ENCODE results near the gene HNF4A.
"Not testable (repeated sequence)": the region's sequence is repeated elsewhere in the genome, so short reads cannot be mapped to it uniquely, and the experiment has no call there.

Gene HNF4A

GRCh38 chr20:44355498-44356352 lies at the start of gene HNF4A:
Gene HNF4A (plus strand): TSS chr20:44355699. CDS start chr20:44355805, 106 bp downstream.
- DNase-seq (ENCODE audit: low spot score): peak; percentile 78

DNA sequence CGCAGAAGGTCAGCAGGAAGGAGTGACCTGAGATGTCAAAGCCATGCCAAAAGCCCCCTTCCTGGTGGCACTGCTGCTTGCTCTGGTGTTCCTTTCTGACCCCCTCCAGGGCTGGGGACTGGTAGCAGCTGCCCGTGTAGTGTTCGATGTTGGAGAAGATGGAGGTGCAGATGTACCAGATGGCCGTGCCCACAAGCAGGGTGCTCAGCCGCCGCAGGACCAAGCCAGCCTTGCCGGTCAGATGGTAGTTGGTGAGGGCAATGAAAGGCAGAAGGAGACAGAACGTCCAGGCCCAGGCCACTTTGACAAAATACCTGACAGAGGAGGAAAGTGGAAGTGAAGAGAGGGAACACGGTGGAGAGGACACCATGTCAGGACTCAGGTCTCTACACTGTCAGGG lies 48.6 kb upstream of the HNF4A start:
- no peak for DNase-seq (ENCODE audit: low spot score)

DNA sequence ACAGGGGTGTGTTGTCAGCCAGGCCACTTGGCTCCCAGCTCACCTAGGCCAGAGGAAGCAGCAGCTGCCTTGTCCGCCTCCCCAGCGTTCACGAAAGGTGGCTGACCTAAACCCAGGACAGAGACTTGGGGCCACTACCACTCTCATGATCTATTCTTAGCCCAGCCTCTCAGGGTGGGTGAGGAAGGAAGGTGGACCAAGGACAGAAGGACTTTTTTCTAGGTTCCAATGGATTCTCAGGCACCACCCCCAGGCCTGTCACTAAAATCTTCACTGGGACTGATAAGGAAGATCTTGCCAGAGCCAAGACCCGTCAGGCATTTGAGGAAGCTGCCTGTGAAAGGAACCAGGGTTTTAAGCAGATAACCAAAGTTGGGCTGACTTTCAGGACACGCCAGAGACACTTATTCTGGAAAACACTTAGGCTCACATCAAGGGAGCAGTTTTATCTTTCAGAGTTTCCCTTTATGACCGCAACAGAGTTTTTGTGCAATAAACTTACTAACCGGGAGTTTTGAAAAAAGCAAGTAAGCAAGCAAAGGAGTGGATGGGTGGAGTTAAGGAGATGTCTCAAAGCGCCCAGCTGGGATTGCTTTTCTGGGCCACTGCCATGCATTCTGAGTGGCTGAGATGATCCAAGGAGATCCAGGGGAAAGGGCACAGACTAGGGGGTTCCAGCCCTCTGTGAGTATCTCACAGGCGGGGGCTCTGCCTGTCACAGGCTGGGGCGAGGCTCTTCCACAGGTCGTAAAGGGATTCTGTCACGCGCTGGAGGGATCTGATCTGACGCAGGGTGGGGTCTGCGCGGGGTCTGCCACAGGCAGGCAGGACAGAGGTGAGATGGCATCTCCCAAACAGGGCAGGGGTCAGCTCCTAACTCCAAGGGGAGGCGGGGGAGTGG lies 45.5 kb upstream of the HNF4A start:
- no peak for DNase-seq (ENCODE audit: low spot score)

- peak; percentile 99 for DNase-seq (ENCODE audit: low spot score)
Measured at GRCh38 chr20:44310664-44311639, 44.5 kb upstream of the HNF4A start, which contains the start of gene FITM2. Gene FITM2 (minus strand): TSS chr20:44311202. CDS start chr20:44311148, 54 bp downstream.

DNA sequence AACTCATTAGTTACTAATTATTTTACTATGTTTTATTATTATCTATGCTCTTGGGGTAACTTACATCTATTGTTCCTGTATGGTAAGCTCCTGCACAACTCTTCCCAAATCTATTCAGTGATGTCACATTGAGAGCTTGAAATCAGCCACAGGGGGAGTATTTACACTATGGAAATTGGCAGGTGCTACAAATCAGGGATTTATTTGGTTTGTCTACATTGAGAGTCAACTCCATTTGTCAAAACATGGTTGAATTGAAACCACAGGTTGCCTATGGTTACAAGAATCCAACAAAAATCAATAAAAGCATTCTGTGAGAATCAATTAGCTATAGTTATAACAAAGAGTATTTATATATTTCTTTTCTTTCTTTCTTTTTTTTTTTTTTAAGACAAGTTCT lies 40.6 kb upstream of the HNF4A start:
- DNase-seq (ENCODE audit: low spot score): no peak

GRCh38 chr20:44319839-44320422 lies 35.6 kb upstream of the HNF4A start:
- DNase-seq (ENCODE audit: low spot score): no peak

DNA sequence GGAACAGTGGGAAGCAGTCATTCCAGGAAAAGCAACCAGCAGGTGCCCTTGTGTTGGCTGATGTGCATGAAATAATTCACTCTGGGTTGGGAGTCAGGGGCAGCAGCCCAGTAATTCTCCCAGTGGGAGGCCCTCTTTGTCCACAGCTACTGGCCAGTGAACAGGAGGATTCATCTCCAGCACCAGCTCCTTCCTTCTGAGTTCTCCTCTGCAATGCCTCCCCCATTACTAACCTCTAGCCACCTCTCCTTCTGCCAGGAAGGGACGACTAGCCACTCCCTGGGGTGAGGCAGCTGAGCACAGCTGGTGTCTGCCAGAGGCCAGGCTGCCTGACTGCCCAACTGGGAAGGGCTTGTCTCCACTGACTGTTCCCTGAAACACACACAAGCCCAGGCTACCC lies 31.2 kb upstream of the HNF4A start:
- no peak for DNase-seq (ENCODE audit: low spot score)

DNA sequence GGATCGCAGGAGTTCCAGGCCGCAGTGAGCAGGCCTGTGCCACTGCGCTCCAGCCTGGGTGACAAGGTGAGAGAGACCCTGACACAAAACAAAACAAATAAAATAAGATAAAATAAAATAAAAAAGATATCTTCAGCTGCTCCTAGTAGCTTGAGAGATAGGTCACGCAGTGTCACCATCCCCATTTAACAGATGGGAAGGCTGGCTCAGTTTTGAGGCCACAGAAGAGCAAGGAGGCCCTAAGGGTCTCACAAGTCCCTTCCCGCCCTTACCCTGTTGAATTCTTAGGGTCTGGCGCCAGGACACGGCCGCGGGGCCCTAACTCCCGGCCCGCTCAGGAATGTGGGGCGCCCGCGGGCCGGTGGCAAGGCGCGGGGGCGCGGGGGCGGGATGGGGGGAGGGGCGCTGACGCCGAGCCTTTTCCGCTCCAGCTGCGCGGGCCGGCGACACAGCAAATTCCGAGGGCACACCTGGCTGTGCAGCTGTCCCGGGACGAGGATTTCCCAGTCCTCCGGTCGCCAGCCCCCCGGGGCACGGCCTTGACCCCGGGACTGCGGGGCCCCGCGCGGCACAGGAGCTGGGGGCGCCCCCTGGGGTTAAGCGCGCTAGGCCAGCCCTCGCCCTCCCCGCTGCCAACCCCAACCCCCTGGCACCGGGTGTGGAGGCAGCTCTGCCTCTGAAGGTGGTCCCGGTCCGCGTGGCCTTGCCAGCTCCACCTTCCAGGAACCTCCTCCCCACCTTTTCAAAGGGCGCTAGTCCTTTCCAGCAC lies 28.9 kb upstream of the HNF4A start:
- DNase-seq (ENCODE audit: low spot score): peak; percentile 38

GRCh38 chr20:44327748-44328147 lies 27.8 kb upstream of the HNF4A start:
- DNase-seq (ENCODE audit: low spot score): not testable (repeated sequence)

- DNase-seq (ENCODE audit: low spot score): no peak
Measured at GRCh38 chr20:44328428-44328827, 27.1 kb upstream of the HNF4A start.

DNA sequence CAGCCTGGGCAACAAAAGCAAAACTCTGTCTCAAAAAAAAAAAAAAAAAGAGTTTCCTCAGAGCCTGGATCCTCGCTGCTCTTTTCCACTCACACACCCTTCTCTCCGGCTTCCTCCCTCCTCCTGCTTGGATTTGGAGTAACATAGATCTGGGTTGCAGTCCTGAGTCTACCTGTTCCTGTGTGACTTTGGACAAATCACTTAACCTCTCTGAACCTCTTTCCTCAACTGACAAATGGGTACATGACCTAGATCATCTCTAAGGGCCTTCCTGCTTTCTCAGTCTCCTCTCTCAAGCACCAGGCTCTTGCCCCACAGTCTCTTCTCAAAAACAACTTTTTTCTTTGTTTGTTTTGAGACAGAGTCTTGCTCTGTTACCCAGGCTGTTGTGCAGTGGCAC lies 24.3 kb upstream of the HNF4A start:
- no peak for DNase-seq (ENCODE audit: low spot score)

GRCh38 chr20:44334306-44334705 lies 21.2 kb upstream of the HNF4A start:
- no peak for DNase-seq (ENCODE audit: low spot score)

DNA sequence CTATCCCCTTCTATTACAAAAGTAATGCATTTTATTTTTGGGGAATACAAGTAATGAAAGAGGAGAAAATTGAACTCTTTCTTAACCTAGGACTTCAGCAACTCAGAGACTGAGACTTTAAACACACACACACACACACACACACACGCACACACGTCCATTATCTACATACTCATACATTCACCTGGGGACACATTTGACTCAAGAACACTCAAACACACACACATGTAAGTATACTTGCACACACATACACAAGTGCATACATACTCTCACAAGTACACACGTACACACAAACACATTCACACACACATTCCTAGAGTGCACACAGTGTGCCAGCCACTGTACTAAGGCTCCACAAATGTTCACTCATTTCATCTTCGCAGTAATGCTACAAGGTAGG lies 20.8 kb upstream of the HNF4A start:
- DNase-seq (ENCODE audit: low spot score): no peak

- no peak for DNase-seq (ENCODE audit: low spot score)
Measured at GRCh38 chr20:44335675-44336074, 19.8 kb upstream of the HNF4A start.

- no peak for DNase-seq (ENCODE audit: low spot score)
Measured at GRCh38 chr20:44336086-44336485, 19.4 kb upstream of the HNF4A start.

DNA sequence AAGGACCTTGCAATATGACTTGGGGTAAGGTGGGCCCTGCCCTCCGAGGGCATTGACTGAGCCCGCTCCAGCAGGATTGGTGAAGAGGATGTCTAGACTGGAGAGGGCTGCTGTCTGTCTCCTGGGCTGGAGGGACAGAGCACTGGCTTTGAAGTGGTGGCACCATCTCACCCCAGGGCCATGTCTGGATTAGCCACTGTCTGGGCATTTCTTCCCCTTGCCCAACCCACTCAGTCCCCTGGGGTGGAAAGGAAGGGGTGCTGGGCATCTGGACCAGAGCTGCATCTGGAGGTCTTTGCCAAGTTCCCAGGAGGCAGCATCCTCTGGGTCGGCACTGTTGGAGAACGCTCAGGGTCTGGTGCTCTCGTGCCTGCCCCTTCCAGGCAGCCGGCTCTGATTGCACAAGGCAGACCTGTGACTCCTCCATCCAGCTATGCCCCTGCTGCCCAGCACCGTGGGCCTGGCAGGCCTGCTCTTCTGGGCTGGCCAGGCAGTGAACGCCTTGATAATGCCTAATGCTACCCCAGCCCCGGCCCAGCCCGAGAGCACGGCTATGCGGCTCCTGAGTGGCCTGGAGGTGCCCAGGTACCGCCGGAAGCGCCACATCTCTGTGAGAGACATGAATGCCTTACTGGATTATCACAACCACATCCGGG lies 18.6 kb upstream of the HNF4A start, which contains the start of gene R3HDML:
Gene R3HDML, plus strand, starts transcription at position 319 of the 656 bp plus-strand sequence. Its CDS starts 115 bp downstream, at position 434.
- DNase-seq (ENCODE audit: low spot score): no peak

- DNase-seq (ENCODE audit: low spot score): no peak
Measured at GRCh38 chr20:44342248-44342647, 13.3 kb upstream of the HNF4A start.

DNA sequence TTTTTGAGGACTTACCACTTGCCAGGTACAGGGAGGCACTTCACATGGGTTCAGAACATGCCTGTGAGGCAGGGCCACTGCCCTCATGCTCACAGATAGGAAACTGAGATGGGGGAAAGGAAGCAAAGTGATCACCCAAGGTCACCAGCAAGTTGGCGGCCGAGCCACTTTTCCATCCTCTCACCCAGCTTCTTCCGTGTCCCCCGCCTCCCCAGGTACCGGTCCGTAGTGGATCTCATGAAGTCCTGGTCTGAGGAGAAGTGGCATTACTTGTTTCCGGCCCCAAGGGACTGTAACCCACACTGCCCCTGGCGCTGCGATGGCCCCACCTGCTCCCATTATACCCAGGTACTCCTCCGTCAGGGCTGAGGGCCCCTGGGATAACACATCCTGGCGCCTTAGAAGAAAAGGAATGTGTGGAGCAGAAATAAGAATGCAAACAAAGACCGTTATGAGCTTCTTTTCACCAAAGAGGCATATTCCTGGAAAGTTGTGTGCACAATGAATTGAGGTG lies 12.3 kb upstream of the HNF4A start:
- no peak for DNase-seq (ENCODE audit: low spot score)

GRCh38 chr20:44344723-44345122 lies 10.8 kb upstream of the HNF4A start:
- no peak for DNase-seq (ENCODE audit: low spot score)

- no peak for DNase-seq (ENCODE audit: low spot score)
Measured at GRCh38 chr20:44345147-44345546, 10.4 kb upstream of the HNF4A start.

All from HuH-7.5 (cell line).